GM21390 (cell line): ENCODE data around the gene SH2B3.
"Not testable (repeated sequence)": the region's sequence is repeated elsewhere in the genome, so short reads cannot be mapped to it uniquely, and the experiment has no call there.

Experiments
- ATAC-seq: cut with Tn5 transposase; IDR thresholded peaks from one replicate; pipeline ENCODE4 v1.9.1; 2021; ENCODE audit not compliant: unreplicated experiment

The SH2B3 gene

GRCh38 chr12:111386885-111387284 is 18.8 kb upstream of the SH2B3 start:
- no peak for ATAC-seq

GRCh38 chr12:111387747-111388323 is 17.9 kb upstream of the SH2B3 start:
- ATAC-seq, result no peak

DNA sequence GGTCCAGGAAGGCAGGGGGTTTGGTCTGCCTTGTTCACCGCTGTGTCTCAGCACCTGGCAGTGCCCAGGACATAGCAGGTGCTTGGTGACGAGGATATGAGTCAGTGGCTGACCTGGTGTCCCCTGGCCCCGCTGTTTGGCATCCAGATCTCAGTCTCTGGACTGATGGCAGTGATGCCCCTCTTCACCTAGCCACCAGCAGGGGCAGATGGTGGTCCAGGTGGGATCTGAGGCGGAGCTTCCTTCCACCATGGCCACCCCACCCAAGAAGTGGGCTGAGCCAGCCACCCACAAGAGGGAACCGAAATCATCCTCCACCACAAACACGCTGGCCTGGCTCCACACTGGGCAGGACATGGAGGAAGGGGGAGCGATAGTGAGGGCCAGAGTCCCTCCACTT is 16.1 kb upstream of the SH2B3 start:
- no peak for ATAC-seq

DNA sequence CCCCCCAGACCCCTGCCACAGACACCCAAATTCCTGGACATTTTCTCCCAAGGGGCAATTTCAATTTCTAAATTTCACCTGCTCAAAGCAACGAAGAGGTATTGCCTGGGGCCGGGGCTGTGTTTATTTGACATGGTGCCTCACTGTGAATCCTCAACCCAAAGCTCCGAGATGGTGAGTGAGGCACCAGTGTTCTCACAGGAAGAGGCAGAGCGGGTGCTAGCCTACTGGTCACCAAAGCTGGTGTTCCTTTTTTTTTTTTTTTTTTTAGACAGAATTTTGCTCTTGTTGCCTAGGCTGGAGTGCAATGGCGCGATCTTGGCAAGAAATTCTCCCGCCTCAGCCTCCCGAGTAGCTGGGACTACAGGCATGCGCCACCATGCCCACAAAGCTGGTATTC is 14.8 kb upstream of the SH2B3 start:
- ATAC-seq, result no peak

DNA sequence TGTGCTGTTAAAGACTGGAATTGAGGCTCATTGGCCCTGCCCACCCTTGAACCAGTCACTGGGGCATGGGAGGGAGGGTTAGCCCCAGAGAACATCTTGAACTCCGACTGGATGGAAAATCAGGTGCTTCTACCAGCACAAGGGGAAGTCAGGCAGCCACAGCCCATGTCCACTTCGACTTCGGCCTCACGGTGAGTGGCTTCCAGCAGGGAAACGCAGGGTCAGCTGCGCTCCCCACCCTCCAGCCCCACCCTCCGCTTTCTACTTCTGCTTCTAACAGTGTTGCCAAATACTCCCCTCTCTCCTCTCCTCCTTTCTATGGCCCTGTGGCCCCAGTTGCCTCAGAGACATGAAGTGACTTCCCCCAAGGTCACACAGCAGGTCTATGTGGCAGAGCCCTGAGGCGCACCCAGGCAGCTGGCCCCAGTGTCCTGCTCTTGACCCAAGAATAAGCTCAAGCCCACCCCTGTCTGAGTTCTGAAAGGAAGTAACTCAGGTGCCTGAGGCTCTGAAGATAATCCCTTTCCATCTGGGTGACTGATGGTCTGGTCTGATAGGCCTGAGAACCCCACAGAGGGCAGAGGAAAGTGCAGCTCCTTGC is 11.9 kb upstream of the SH2B3 start:
- ATAC-seq, result no peak

DNA sequence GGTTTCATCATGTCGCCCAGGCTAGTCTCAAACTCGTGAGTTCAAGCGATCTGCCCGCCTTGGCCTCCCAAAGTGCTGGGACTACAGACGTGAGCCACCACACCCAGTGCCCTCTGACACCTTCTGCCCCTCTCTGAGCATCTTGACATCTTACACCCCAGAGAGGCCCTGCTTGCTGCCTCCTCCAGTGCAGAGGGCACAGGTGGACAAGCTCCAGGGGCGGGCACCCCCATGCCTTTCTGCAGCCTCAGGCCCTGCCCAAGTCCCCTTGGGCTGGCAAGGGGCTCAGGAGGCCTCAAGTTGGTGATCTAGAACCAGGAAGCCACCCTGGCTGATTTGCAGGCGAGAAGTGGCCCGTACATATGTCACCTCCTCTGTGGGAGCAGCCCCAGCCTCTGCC is 11.2 kb upstream of the SH2B3 start:
- ATAC-seq, result no peak

GRCh38 chr12:111395336-111396187 is 10.2 kb upstream of the SH2B3 start:
- no peak for ATAC-seq

- not testable (repeated sequence) for ATAC-seq
Observed at GRCh38 chr12:111396271-111396670, 9.5 kb upstream of the SH2B3 start.

DNA sequence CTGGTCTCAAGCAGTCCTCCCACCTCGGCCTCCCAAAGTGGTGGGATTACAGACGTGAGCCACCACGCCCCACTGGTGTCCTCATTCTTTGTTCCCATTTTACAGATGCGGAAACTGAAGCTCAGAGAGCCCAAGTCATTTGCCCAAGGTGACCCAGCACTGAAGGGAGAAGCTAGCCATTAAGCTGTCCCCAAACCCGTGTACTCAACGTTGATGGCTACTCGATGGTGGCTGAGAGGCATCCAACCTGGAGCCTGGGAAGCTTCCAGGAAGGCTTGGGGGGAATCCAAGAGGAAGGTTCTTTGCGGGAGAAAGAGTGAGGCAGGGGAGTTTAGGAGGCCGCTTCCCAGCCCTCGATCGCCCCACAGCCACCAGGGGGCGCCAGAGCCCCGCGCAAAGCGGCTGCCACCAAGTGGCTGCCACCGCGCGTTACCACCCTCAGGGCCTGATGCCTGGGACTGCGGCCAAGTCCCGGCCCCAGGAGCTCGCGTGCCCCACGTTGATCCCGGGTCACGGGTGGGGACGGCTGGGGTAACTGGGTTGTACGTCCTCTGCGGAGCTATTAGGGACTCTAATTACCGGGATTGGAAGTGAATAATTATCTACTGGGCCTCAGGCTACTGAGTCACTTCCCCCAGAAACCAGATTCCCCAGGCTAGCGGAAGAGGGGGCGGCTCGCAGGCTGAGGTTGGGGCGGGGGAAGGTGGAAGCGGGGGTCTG is 8.8 kb upstream of the SH2B3 start:
- peak; percentile 50 for ATAC-seq

- no peak for ATAC-seq
Observed at GRCh38 chr12:111398530-111398929, 7.2 kb upstream of the SH2B3 start.

GRCh38 chr12:111399741-111400404 is 5.8 kb upstream of the SH2B3 start:
- ATAC-seq, result not testable (repeated sequence)

GRCh38 chr12:111401167-111401605 is 4.5 kb upstream of the SH2B3 start:
- ATAC-seq, result no peak

DNA sequence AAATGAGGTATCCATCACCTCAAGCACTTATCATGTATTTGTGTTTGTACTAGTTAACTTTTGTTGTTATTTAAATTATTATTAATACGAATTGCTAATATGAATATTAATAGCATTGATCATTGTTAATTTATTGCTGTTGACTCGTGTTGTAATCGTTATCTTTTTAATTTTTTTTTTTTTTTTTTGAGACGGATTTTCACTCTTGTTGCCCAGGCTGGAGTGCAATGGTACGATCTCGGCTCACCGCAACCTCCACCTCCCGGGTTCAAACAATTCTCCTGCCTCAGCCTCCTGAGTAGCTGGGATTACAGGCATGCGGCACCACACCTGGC is 3.3 kb upstream of the SH2B3 start:
- ATAC-seq, result not testable (repeated sequence)

DNA sequence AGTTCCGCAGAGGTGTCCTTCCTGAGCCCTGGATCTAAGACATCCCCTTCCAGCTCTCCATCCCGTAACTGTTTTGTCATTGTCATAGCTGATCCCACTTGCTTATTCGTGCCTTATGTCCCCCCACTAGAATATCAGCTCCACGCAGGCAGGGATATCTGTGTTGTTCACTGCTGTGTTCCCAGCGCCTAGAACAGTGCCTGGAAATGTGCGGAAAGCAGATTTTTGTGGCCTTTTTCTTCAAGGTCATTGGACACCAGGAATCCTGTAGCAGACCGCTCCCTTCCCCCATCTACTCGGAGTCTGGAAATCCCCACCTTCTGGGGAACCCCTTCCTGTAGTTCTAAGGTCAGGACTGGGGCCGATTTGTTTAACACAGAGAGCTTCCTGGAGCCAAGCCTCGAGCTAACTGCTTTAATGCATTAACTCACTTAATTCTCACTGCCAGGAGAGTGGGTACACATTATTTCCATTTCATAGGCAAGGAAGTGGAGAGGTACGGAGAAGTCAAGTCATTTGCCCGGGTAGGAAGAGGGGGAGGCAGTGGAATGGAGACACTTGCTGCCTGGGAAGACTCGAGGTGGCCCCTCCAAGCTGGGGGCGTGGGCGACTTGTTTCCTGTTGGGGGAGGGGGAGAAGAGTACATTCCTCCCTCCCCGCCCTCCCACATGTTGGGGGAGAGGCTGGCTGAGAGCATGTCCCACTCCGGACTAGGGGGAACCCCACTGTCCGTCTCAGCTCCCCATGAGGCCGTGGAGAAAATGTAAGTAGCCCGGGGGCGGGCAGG is 1.2 kb upstream of the SH2B3 start:
- no peak for ATAC-seq

- peak; percentile 53 for ATAC-seq
Observed at GRCh38 chr12:111405149-111405858, 419 bp upstream of the SH2B3 start.

GRCh38 chr12:111406474-111407376 is 1.0 kb downstream of the SH2B3 start:
- ATAC-seq, result no peak

DNA sequence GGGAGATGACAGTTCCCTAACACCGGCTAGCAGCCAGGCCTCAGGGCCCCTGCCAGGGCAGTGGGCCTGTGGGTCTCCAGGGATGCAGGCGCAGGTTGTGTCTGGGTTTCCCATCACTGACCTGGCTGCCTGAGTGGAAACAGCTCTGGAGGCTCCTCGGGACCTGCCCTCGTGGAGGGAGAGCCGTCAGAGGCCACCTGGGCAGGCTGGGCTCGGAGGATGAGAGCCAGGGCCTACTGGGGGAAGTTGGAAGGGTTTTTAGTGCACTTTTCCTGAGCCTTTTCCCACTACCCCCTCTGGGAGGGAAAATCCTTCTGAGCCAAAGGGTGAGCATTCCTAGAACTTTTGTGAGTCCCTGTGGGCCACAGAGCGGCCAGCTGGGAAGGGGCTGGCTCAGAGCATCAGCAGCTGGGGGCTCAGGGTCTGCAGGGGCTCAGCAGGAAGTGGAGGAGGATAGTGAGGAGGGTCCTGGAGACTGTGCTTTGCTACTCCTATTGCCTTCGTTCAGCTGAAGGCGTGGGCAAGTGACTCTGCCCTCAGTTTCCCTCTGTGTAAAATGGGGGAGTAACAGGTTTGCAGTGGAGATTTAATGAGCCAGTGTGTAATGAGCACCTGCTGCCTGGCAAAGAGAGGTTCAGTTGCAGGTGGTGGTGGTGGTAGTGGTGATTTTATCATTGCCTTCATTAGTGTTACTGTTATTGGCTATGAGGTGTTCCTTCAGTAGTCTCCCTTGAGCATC is 1.8 kb downstream of the SH2B3 start:
- no peak for ATAC-seq

- ATAC-seq, result no peak
Observed at GRCh38 chr12:111408116-111408440, 2.4 kb downstream of the SH2B3 start.
